GM12865 (cell line): ENCODE measurements around the gene SEPTIN3.
A peak's percentile ranks its signal among the peaks of the same experiment; 100 is the strongest.

ENCODE experiments used
- DNase-seq: peaks from one replicate; pipeline ENCODE4 v3.0.0; 2010; ENCODE audit warnings: low read depth
- H3K4me3 ChIP-seq: 2 replicates; pipeline ENCODE4 v1.5.1; 2011; ENCODE audit warnings: mild to moderate bottlenecking, low read depth, low read length, control low read depth
- TF ChIP-seq, protein P1 (sequence below): IDR thresholded peaks from 2 replicates; pipeline ENCODE4 v1.5.1; 2011; ENCODE audit warnings: low read length, control low read depth, low read depth, inconsistent platforms; ENCODE audit not compliant: insufficient read depth; ENCODE audit errors: missing control alignments

The SEPTIN3 gene

DNA sequence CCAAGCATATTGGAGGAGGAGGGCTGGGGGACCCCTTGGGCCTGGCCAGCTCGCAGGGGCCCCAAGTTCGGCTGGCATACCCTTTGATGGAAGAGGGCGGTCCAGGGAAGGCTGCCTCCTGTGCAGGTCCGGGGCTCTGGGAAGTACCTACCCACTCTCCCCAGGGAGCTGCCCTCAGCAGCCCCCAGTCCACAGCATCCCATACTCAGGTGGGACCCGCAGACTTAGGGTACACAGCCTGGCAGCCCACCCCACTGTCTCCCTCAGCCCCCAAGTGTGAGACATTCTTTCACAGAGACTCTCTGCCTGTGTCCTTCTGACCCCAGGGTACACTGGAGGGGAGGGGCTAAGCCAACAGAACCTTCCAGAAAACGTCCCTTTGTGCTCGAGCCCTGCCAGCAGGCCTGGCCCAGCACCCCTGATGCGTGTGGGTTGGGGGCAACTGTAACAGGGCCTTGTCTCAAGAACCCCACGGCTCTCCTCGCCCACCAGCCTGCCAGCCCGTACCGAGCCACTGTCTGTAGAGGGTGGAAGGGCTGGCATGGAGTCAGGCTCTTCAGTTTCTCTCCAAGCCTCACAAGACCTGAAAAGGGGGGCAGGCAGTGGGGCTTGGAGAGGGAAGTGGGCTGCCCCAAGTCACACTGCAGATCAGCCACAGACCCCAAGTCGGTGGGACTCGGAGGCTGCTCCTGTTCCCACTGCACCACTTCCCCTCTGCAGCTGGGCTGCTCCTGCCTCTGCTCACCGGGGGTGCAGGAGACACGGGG lies 35.6 kb upstream of the SEPTIN3 start:
- no peak overlapping the region for H3K4me3 ChIP-seq
- no peak for DNase-seq

DNA sequence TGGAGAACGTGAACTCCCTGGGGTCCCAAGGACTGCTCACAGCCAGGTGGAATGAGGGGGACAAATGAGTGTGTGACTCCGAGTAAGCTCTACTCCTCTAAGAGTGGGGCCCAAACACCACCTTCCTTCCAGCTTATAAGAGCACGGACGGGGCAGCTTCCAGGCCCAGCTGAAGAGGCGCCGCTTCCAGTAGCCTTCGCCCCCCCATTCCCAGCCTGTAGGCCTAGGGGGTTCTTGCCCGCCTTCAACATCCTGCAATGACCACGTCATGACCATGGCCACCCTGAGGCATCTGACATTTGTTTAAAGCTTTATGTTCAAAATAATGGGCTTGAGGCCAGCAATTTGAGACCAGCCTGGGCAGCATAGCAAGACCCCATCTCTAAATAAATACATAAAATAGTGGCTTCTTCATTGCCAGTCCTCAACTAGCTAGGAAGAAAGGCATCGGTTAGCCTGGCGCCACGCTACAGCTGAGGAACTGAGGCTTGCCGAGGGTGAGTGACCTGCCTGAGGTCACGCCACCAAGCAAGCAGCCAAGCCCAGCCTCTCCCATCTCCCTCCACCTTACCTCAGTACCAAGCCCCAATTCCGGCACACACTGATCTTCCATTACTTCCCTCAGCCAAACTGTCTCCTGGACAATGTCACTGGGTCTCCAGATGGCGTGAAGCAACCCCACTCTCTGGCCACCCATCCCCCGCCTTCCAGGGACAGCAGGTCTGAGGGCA lies 34.8 kb upstream of the SEPTIN3 start:
- DNase-seq = no peak
- TF ChIP-seq, protein P1, sequence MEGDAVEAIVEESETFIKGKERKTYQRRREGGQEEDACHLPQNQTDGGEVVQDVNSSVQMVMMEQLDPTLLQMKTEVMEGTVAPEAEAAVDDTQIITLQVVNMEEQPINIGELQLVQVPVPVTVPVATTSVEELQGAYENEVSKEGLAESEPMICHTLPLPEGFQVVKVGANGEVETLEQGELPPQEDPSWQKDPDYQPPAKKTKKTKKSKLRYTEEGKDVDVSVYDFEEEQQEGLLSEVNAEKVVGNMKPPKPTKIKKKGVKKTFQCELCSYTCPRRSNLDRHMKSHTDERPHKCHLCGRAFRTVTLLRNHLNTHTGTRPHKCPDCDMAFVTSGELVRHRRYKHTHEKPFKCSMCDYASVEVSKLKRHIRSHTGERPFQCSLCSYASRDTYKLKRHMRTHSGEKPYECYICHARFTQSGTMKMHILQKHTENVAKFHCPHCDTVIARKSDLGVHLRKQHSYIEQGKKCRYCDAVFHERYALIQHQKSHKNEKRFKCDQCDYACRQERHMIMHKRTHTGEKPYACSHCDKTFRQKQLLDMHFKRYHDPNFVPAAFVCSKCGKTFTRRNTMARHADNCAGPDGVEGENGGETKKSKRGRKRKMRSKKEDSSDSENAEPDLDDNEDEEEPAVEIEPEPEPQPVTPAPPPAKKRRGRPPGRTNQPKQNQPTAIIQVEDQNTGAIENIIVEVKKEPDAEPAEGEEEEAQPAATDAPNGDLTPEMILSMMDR = no peak
- H3K4me3 ChIP-seq = no peak overlapping the region

More for the DNA sequence above, 35.6 kb upstream of the SEPTIN3 start:
- TF ChIP-seq, protein P1 = no peak

DNA sequence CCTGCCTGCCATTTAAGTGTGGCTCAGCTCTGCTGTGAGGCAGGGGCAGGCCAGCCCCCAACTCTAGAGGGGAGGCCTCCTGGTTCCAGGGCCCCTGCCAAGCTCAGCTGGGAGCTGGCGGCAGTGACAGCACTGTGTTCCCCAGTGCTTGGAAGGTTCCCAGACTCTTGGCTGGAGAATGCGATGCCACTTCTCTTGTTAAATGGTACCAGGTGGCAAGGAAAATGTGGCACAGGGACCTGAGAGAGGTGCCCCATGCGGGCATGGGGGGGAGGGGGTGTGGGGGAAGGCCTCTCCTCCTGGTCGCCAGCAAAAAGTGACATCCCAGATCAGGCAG lies 34.3 kb upstream of the SEPTIN3 start:
- H3K4me3 ChIP-seq = no peak overlapping the region
- DNase-seq = no peak
- TF ChIP-seq, protein P1 = no peak

DNA sequence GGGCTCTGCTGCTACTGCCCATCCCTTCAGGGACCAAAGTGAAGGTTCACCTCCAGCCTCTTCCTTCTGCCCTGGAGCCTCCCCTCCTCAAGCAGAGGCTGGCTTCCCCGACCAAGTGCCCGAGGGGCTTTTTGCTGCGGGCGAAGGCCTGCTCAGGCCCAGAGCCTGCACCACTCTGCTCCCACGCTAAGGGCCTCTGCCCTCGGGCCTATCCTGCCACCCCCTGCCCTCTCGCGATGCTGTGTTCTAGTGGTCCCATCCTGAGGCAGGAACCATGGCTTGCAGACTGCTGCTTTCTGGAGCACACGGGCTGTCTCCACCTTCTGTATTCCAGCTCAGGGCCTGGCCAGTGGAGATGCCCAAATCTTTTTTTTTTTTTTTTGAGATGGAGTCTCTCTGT lies 33.7 kb upstream of the SEPTIN3 start:
- H3K4me3 ChIP-seq = no peak overlapping the region
- no peak for DNase-seq
- TF ChIP-seq, protein P1 = no peak

DNA sequence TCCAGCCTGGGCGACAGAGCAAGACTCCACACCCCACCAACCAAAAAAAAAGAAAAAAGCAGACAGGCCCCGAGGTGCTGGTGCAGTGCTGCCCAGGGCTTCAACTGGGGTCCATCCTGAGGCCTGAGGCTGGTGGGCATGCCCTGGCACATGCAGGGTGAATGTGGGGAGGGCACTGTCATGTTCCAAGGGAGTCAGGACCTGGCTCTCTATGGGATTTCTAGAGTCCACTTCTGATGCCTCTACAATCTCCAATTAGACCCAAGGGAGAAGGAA lies 32.4 kb upstream of the SEPTIN3 start:
- H3K4me3 ChIP-seq = peak overlapping the region; percentile 1; the same call in 1 of the 2 replicates
- DNase-seq = no peak
- TF ChIP-seq, protein P1 = no peak

DNA sequence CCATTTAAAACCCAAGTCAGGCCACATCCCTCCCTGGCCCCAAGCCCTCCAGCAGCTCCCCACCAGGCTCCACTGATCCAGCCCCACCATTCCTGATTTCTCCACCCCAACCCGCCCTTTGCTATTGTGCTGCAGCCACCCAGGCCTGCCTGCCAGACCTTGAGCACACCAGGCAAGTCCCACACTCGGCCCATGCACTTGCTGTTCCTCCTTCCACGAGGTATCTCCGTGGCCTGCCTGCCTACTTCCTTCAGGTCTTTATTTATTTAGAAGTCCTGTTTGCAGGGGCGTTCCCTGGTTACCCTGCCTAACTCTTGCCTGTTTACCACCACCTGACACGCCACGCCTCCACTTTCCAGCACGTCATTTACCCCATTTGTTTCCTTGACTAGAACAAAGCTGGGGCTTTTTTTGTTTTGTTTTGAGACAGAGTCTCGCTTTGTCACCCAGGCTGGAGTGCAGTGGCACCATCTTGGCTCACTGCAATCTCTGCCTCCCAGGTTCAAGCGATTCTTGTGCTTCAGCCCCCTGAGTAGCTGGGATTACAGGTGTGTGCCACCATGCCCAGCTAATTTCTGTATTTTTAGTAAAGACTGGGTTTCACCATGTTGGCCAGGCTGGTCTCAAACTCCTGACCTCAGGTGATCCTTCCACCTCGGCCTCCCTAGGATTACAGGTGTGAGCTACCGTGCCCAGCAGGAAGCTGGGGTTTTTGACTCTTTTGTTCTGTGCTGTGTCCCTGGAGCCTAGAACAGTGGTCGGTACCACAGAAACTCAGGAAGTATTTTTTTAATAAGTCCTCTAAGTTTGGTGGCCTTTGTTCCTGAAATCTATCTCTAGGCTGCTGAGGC lies 29.0 kb upstream of the SEPTIN3 start:
- peak; percentile 98 for DNase-seq
- TF ChIP-seq, protein P1 = no peak
- H3K4me3 ChIP-seq = peak overlapping the region; percentile 67
